ENCODE measurements around the gene TMEM62.

TMEM62 gene

DNA sequence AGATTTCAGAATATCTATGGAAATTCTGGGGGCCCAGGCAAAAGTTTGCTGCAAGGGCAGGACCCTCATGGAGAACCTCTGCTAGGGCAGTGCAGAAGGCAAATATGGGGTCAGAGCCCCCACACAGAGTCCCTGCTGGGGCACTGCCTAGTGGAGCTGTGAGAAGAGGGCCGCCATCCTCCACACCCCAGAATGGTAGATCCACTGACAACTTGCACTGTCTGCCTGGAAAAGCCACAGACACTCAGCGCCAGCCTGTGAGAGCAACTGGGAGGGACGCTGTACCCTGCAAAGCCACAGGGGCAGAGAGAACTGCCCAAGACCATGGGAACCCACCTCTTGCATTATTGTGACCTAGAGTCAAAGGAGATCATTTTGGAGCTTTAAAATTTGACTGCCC lies 65.6 kb downstream of the TMEM62 start:
- no peak overlapping the region for H2BK120ac ChIP-seq (ENCODE audit: low read depth, low read length)
- no CpG with 5 or more reads among the region's 3 CpGs for WGBS (ENCODE audit: extremely low coverage, insufficient coverage, low lambda C conversion rate)
- no peak overlapping the region for H3K4me2 ChIP-seq (ENCODE audit: low read length)
- no peak for DNase-seq
- no peak overlapping the region for H3K27ac ChIP-seq (ENCODE audit: low read depth, low read length)
- H3K79me1 ChIP-seq (ENCODE audit: low read length): no peaks in the 10 kb centered on the region
- no peak overlapping the region for H4K8ac ChIP-seq (ENCODE audit: low read depth, low read length)
- no peaks in the 10 kb centered on the region for H3K4me1 ChIP-seq (ENCODE audit: control insufficient read depth, low read depth, low read length)
- H2BK5ac ChIP-seq (ENCODE audit: low read length): no peak overlapping the region
- no peak overlapping the region for H2AK5ac ChIP-seq (ENCODE audit: low read length)
- no peak overlapping the region for H3K4ac ChIP-seq (ENCODE audit: low read depth, low read length)
- no peak overlapping the region for H4K5ac ChIP-seq (ENCODE audit: low read length)
- no peak overlapping the region for H3K18ac ChIP-seq (ENCODE audit: low read length)
- H3K9ac ChIP-seq (ENCODE audit: low read length): no peak overlapping the region
- H3K56ac ChIP-seq (ENCODE audit: low read length): no peak overlapping the region
- no peaks in the 10 kb centered on the region for H3K36me3 ChIP-seq (ENCODE audit: control insufficient read depth, insufficient read depth, low read length)
- no peaks in the 10 kb centered on the region for H3K79me2 ChIP-seq (ENCODE audit: control insufficient read depth, insufficient read depth, low read length)
- H3K27me3 ChIP-seq (ENCODE audit: insufficient read depth, low read length, poor library complexity): no peaks in the 10 kb centered on the region
- no peak overlapping the region for H3K23ac ChIP-seq (ENCODE audit: low read length)
- no peak overlapping the region for H3K4me3 ChIP-seq (ENCODE audit: low read length)
- no peak overlapping the region for H2BK15ac ChIP-seq (replicated peaks; ENCODE audit: low read depth)

DNA sequence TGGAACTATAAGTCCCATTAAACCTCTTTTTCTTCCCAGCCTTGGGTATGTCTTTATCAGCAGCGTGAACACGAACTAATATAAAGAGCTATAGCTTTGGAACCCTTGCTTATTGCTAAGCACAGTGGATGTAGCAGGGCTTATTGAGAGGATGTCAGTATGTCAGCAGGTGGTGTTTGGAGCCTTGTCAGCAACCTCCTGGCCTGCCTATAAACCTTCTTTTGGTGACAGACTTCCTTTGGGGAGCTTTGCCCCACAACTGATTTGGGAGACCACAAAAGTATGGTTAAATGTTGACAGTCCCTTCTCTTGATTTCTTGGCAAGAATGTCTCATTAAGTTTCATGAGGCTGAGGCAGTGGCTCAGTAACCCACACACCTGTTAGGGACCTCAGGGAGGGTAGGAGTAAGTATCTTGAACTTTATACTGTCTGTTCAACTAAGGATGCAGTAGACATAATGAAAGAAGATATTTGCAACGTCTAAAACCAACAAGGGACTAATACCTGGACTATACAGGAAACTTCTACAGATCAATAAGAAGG lies 66.6 kb downstream of the TMEM62 start:
- H3K4me3 ChIP-seq (ENCODE audit: low read length): no peak overlapping the region
- no peak overlapping the region for H2AK5ac ChIP-seq (ENCODE audit: low read length)
- no peak overlapping the region for H4K8ac ChIP-seq (ENCODE audit: low read depth, low read length)
- no peak overlapping the region for H2BK120ac ChIP-seq (ENCODE audit: low read depth, low read length)
- no peak overlapping the region for H3K18ac ChIP-seq (ENCODE audit: low read length)
- no peak overlapping the region for H3K23ac ChIP-seq (ENCODE audit: low read length)
- H3K27me3 ChIP-seq (ENCODE audit: insufficient read depth, low read length, poor library complexity): no peaks in the 10 kb centered on the region
- WGBS (ENCODE audit: extremely low coverage, insufficient coverage, low lambda C conversion rate): no CpG with 5 or more reads among the region's 3 CpGs
- no peak overlapping the region for H4K5ac ChIP-seq (ENCODE audit: low read length)
- no peak overlapping the region for H3K9ac ChIP-seq (ENCODE audit: low read length)
- H3K4ac ChIP-seq (ENCODE audit: low read depth, low read length): no peak overlapping the region
- no peak overlapping the region for H3K27ac ChIP-seq (ENCODE audit: low read depth, low read length)
- H3K79me1 ChIP-seq (ENCODE audit: low read length): no peaks in the 10 kb centered on the region
- H3K79me2 ChIP-seq (ENCODE audit: control insufficient read depth, insufficient read depth, low read length): no peaks in the 10 kb centered on the region
- no peak overlapping the region for H3K56ac ChIP-seq (ENCODE audit: low read length)
- H2BK5ac ChIP-seq (ENCODE audit: low read length): no peak overlapping the region
- no peak overlapping the region for H2BK15ac ChIP-seq (replicated peaks; ENCODE audit: low read depth)
- no peaks in the 10 kb centered on the region for H3K4me1 ChIP-seq (ENCODE audit: control insufficient read depth, low read depth, low read length)
- H3K4me2 ChIP-seq (ENCODE audit: low read length): no peak overlapping the region
- no peaks in the 10 kb centered on the region for H3K36me3 ChIP-seq (ENCODE audit: control insufficient read depth, insufficient read depth, low read length)
- no peak for DNase-seq

DNA sequence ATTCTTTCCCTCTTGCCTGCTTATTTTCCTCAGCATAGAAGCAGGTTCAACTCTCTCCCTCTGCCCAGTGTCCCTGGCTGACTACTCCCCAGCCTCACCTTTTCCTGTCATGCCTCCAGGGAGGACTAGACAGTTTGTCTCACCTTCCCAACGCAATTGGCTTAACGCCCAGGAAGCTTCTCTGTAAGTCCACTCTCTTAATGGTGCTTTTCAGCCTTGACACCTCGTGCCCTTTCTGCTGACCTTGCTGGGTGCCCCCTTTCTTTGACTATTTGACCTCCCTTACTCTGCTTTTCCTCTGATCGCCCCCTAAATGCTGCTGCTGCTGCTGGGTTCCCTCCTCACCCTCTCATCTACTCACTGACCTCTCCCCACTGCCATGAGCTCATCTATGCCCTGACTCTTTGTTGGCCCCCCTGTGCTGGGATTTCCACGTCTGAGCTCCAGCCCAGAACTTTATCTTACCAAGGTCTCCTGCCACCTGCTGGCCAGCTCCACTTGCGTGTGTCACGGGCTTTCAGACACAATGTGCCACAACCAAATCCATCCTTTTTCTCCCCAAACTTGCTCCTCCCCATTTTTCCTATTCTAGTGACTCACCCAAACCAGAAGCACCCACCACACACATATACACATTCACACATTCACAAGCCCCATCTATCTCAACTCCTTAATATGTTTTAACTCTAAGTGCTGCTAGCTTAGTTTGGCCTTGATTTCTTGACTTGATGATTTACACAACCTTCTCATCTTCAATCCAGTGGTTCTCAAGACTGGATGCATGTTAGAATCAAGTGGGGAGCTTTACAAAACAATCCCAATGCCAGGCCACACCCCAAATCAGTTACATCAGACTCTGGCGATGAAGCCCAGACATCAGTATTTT lies 70.9 kb downstream of the TMEM62 start:
- Histone ChIP-seq H3K23ac (ENCODE audit: low read length) (no peak overlapping the region), H4K5ac (ENCODE audit: low read length) (no peak overlapping the region), H3K79me2 (ENCODE audit: control insufficient read depth, insufficient read depth, low read length) (no peaks in the 10 kb centered on the region), H2BK5ac (ENCODE audit: low read length) (no peak overlapping the region), H4K8ac (ENCODE audit: low read depth, low read length) (no peak overlapping the region), H3K56ac (ENCODE audit: low read length) (no peak overlapping the region), H2AK5ac (ENCODE audit: low read length) (no peak overlapping the region), H3K9ac (ENCODE audit: low read length) (no peak overlapping the region), H3K79me1 (ENCODE audit: low read length) (no peaks in the 10 kb centered on the region), H3K18ac (ENCODE audit: low read length) (no peak overlapping the region), H3K36me3 (ENCODE audit: control insufficient read depth, insufficient read depth, low read length) (no peaks in the 10 kb centered on the region), H2BK120ac (ENCODE audit: low read depth, low read length) (no peak overlapping the region), H3K4ac (ENCODE audit: low read depth, low read length) (no peak overlapping the region), H3K27ac (ENCODE audit: low read depth, low read length) (no peak overlapping the region), H3K4me1 (ENCODE audit: control insufficient read depth, low read depth, low read length) (no peaks in the 10 kb centered on the region), H3K27me3 (ENCODE audit: insufficient read depth, low read length, poor library complexity) (no peaks in the 10 kb centered on the region), H3K4me2 (ENCODE audit: low read length) (no peak overlapping the region), H3K4me3 (ENCODE audit: low read length) (no peak overlapping the region), H2BK15ac (replicated peaks; ENCODE audit: low read depth) (no peak overlapping the region)
- no CpG with 5 or more reads among the region's 8 CpGs for WGBS (ENCODE audit: extremely low coverage, insufficient coverage, low lambda C conversion rate)
- DNase-seq: peak; percentile 76

DNA sequence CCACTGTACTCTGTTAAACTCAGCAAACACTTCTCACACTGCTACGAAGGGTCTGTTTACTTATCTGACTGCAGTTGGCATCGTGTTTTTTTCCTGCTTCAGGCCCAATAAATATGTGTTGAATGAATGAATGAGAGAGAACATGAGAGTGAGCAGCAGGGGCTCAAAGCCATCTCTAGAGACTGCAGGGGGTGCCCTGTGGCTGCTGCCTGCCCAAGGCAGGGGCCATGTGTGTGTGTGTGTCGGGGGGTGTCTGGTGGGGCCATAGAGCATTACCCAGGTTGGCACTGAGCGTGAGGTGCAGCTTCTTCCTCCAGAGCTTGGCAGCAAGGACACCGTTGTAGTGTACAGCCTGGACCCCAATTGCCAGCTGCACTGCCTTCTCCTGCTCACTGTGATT lies 72.7 kb downstream of the TMEM62 start:
- H2AK5ac ChIP-seq (ENCODE audit: low read length): no peak overlapping the region
- no peaks in the 10 kb centered on the region for H3K36me3 ChIP-seq (ENCODE audit: control insufficient read depth, insufficient read depth, low read length)
- no peak overlapping the region for H3K23ac ChIP-seq (ENCODE audit: low read length)
- H4K5ac ChIP-seq (ENCODE audit: low read length): no peak overlapping the region
- no peak overlapping the region for H3K56ac ChIP-seq (ENCODE audit: low read length)
- no peak overlapping the region for H3K4me2 ChIP-seq (ENCODE audit: low read length)
- no CpG with 5 or more reads among the region's 5 CpGs for WGBS (ENCODE audit: extremely low coverage, insufficient coverage, low lambda C conversion rate)
- DNase-seq: no peak
- no peaks in the 10 kb centered on the region for H3K79me1 ChIP-seq (ENCODE audit: low read length)
- H3K79me2 ChIP-seq (ENCODE audit: control insufficient read depth, insufficient read depth, low read length): no peaks in the 10 kb centered on the region
- H4K8ac ChIP-seq (ENCODE audit: low read depth, low read length): no peak overlapping the region
- no peaks in the 10 kb centered on the region for H3K27me3 ChIP-seq (ENCODE audit: insufficient read depth, low read length, poor library complexity)
- H3K9ac ChIP-seq (ENCODE audit: low read length): no peak overlapping the region
- no peak overlapping the region for H3K18ac ChIP-seq (ENCODE audit: low read length)
- no peak overlapping the region for H2BK120ac ChIP-seq (ENCODE audit: low read depth, low read length)
- no peak overlapping the region for H3K4me3 ChIP-seq (ENCODE audit: low read length)
- no peaks in the 10 kb centered on the region for H3K4me1 ChIP-seq (ENCODE audit: control insufficient read depth, low read depth, low read length)
- no peak overlapping the region for H2BK15ac ChIP-seq (replicated peaks; ENCODE audit: low read depth)
- no peak overlapping the region for H3K27ac ChIP-seq (ENCODE audit: low read depth, low read length)
- H2BK5ac ChIP-seq (ENCODE audit: low read length): no peak overlapping the region
- H3K4ac ChIP-seq (ENCODE audit: low read depth, low read length): no peak overlapping the region

DNA sequence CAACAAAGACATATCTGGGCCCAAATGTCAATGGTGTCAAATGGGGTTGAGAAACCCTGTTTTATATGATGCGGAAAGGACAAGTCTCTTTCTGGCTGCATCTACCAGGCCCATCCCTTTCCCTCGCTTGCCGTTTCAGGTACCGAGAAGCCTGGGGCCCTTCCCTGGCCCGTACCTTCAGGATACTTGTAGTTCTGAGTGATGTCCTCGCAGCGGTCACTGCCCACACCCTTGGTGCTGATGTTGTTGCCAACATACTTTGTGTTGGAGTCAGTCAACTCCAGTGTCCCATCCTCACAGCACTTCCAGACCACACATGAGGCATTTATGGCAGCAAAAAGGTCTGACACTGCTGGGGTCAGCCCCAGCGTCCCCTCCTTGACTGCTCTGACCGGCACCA lies 73.6 kb downstream of the TMEM62 start:
- H3K56ac ChIP-seq (ENCODE audit: low read length): no peak overlapping the region
- no peak overlapping the region for H3K23ac ChIP-seq (ENCODE audit: low read length)
- H2BK15ac ChIP-seq (replicated peaks; ENCODE audit: low read depth): no peak overlapping the region
- H2AK5ac ChIP-seq (ENCODE audit: low read length): no peak overlapping the region
- no peak overlapping the region for H3K4me3 ChIP-seq (ENCODE audit: low read length)
- no peak overlapping the region for H2BK120ac ChIP-seq (ENCODE audit: low read depth, low read length)
- H3K4me1 ChIP-seq (ENCODE audit: control insufficient read depth, low read depth, low read length): no peaks in the 10 kb centered on the region
- no peak overlapping the region for H4K5ac ChIP-seq (ENCODE audit: low read length)
- no peaks in the 10 kb centered on the region for H3K36me3 ChIP-seq (ENCODE audit: control insufficient read depth, insufficient read depth, low read length)
- no peak overlapping the region for H3K9ac ChIP-seq (ENCODE audit: low read length)
- no peak overlapping the region for H2BK5ac ChIP-seq (ENCODE audit: low read length)
- H3K79me1 ChIP-seq (ENCODE audit: low read length): no peaks in the 10 kb centered on the region
- no peak overlapping the region for H3K27ac ChIP-seq (ENCODE audit: low read depth, low read length)
- no peaks in the 10 kb centered on the region for H3K79me2 ChIP-seq (ENCODE audit: control insufficient read depth, insufficient read depth, low read length)
- H3K4me2 ChIP-seq (ENCODE audit: low read length): no peak overlapping the region
- no peaks in the 10 kb centered on the region for H3K27me3 ChIP-seq (ENCODE audit: insufficient read depth, low read length, poor library complexity)
- no peak overlapping the region for H3K18ac ChIP-seq (ENCODE audit: low read length)
- no peak overlapping the region for H4K8ac ChIP-seq (ENCODE audit: low read depth, low read length)
- WGBS (ENCODE audit: extremely low coverage, insufficient coverage, low lambda C conversion rate): no CpG with 5 or more reads among the region's 9 CpGs
- no peak for DNase-seq
- H3K4ac ChIP-seq (ENCODE audit: low read depth, low read length): no peak overlapping the region

Data from mesendoderm (in vitro differentiated cells).